HG02885 (cell line): ENCODE data around the gene PSMB4.
"Not testable (repeated sequence)": the region's sequence is repeated elsewhere in the genome, so short reads cannot be mapped to it uniquely, and the experiment has no call there.

Source experiments
- ATAC-seq: cut with Tn5 transposase; IDR thresholded peaks from one replicate; pipeline ENCODE4 v1.9.1; 2021; ENCODE audit warnings: mild to moderate bottlenecking; ENCODE audit not compliant: unreplicated experiment, poor library complexity

The PSMB4 gene

DNA sequence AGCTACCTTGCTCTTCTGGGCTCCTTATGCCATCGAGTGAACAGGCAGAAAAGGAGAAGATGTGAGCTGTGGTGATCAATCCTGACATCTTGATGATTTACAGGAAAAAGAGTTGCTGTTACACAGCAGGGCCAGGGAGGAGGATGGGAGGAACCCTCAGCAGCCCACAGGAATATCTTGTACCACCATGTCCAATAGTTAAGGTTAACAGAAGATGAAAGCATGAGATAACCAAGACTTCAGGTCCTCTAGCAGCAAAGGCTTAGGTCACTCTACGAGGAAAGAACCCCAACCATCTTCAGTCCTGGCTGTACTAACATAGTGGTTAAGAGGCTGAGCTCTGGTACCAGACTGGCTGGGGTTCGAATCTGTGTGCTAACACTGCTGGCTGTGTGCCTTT, 14.8 kb upstream of the PSMB4 start:
- ATAC-seq: no peak

DNA sequence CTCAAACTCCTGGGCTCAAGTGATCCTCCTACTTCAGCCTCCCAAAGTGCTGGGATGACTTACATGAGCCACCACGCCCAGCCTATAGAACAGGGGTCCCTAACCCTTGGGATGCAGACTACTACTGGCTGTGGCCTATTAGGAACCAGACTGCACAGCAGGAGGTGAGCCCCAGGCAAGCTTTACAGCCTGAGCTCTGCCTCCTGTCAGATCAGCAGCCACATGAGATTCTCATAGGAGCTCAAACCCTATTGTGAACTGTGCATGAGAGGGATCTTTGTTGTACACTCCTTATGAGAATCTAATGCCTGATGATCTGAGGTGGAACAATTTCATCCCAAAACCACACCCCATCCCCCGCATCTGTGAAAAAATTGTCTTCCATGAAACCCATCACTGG, 13.4 kb upstream of the PSMB4 start:
- no peak for ATAC-seq

DNA sequence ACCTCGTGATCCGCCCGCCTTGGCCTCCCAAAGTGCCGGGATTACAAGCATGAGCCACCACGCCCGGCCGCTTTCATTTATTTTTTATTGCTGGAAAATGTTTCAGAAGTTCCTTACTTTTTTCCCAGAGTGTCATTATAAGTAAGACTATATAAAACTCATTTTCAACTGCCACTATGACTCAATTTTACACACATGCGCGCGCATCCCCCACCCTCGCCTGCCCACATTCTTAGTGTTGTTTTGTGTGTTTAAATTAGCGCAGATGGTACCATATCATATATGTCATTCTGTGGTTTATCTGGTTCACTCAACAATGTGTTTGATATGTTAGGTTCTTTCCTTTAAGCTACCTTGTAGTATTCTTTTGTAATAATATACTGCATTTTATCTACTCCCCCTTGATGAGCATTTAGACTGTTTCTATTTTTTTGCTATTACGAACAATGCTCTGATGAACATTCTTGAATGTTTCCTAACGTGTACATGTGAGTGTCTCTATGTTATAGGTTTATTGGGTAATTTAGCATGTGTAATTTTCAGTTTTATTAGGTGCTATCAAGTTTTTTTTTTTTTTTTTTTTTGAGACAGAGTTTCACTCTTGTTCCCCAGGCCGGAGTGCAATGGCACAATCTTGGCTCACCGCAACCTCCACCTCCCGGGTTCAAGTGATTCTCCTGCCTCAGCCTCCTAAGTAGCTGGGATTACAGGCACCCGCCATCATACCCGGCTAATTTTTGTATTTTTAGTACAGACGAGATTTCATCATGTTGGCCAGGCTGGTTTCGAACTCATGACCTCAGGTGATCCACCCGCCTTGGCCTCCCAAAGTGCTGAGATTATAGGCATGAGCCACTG, 8.9 kb upstream of the PSMB4 start:
- ATAC-seq: not testable (repeated sequence)

DNA sequence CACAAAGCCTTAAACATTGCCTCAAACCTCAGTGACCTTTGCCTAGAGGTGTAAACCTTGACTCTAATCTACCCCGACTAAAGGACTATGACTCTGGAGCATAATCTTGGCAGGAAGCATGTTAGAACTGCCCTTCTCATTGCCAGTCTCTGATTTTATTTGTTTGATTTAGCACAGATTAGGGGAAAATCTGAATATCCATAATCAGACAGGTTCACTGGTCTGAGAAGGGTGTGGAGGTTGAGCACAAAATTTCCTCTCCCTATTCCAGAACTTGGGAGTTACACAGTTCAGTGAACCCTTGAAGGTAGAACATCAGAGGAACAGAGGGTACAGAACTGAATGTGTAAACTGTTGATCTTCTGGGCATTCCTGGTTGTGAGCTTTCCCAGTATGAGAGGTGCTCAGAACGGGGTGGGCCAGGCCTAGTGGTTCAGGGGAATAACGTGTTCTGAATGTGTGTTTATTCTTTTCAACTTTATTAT, 8.3 kb upstream of the PSMB4 start:
- ATAC-seq: no peak

DNA sequence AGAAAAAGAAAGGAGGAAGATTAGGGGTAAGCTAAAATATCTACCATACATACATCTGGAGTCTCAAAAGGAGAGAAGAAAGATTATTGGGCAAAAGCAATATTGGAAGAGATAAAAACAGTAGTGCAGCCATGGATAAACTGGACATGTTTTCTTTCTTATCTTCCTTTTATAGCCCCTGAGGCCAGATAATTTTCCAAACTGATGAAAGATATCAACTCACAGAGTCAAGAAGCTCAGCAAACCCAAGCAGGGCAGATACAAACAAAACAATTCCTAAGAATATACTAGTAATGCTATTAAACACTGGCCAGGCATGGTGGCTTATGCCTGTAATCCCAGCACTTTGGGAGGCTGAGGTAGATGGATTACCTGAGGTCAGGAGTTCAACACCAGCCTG, 5.8 kb upstream of the PSMB4 start:
- no peak for ATAC-seq

DNA sequence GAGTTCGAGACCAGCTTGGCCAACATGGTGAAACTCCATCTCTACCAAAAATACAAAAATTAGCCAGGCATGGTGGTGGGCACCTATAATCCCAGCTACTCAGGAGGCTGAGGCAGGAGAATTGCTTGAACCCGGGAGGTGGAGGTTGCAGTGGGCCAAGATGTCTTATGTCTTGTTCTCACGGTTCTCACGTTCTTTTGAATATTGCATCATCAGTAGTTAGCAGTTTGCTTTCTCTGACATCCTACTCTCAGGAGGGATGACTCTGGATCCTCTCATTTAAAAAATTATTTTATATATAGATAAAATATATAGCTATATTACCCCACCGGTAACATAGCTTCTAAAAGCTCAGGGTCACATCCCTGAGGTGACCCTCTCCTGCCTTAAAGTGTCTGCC, 3.1 kb upstream of the PSMB4 start:
- ATAC-seq: not testable (repeated sequence)

DNA sequence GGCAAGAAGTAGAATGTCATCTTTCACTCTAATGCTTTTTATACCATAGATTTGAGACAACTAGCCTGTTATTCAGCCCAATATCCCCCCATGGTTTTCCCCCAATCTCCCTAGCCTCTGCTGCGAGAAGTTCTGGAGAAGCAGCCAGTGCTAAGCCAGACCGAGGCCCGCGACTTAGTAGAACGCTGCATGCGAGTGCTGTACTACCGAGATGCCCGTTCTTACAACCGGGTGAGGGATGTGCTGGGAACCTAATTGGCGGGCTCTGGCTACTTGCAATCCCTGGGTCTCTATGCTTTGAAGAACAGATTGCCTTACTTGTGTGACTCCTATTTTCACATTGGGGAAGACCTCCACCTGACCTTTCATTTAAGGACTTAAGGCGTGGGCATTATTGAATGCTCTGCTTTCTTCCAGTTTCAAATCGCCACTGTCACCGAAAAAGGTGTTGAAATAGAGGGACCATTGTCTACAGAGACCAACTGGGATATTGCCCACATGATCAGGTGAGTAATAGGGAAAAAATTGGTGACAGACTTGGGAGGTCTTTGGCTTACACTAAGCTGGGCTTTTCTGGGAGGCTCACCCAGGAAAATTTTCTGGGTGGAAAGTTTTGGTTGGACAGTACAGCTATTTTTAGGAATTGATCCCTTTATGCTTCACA, 1.9 kb downstream of the PSMB4 start:
- ATAC-seq: no peak

DNA sequence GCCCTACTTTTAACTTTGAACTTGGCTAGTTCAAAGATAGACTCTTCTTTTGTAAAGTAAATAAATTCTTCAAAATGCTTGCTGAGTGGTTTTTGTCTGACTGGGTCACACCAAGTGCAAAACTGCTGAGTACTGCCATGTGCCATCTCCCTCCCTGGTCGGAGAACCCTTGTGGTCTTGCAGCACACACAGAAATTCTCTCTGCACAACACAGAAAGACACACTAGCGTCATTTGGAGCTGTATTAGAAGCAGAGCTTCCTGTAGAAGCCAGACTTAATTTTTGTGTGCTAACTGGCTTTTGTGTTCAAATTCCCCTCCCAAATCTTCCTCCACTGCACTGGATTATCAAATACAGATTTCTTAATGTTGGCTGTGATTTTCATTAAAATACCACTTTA, 2.5 kb downstream of the PSMB4 start:
- no peak for ATAC-seq

DNA sequence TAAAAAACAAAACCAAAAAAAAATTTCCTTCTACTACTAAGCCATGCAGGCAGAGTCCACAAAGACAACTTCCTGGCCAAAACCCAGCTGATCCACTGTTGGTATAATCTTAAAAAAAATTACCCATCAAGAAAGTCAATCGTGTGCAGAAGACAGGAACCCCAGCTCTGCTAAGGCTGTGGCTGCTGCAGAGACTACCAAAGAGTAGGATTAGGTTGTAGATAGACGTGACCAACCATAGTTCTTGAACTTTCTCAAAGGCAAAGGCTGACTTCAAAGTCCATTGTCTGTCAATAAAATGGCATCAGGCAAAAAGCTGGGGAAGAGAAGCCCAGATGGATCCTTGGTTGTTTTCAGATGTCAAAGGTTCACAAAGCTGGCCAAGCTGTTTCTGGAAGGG, 3.4 kb downstream of the PSMB4 start:
- no peak for ATAC-seq

DNA sequence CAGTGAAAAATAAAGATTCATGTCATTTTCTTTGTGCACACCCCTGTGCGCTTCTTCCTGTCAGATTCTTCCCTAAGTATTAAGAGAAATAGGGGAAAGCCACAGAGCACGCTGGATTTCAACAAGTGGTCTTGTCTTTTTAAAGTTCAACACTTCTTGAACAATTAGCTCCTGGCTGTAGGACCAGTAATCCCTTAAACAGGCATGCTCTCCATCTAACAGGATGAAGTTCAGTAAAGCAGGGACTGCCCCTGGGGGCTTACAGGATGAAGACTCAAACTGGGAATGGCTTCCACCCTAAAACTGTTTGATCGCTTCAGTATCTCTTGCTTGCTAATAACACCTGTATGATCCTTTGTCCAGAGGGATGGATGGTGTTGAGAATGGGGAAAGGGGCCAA, 4.2 kb downstream of the PSMB4 start:
- ATAC-seq: no peak

DNA sequence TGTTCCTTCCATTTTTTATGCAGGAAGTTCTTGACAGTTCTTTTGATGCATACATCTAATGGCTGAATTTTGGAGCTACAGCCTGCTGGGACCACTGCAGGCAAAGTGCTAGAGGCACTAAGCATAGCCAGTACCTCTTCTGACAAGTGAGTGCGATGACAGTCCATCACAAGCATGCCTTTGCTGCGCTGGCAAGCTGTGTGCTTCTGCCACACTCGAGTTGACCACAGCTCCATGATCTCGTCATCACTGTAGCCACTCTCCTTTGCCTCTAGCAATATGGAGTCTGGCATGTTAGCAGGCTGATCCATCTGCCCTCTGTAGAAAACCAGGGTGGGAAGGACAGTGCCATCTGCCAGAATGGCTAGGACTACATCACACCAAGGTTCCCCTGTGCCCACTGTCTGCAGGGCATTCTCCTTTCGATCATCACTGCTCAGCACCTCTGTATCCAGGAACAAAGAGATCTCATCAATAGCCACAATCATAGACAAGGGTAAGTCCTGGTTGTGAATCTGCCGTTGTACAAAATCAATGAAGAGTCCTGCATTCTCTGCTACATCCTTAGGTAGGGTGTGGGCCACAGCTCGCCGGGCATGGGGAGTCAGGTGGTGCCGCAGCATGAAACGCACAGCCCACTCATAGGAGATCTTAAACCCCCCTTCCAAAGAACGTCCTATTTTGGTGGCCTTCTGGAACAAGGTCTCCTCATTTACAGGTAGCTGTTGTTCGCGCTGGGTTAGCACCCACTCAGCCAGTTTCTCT, 6.0 kb downstream of the PSMB4 start:
- no peak for ATAC-seq

DNA sequence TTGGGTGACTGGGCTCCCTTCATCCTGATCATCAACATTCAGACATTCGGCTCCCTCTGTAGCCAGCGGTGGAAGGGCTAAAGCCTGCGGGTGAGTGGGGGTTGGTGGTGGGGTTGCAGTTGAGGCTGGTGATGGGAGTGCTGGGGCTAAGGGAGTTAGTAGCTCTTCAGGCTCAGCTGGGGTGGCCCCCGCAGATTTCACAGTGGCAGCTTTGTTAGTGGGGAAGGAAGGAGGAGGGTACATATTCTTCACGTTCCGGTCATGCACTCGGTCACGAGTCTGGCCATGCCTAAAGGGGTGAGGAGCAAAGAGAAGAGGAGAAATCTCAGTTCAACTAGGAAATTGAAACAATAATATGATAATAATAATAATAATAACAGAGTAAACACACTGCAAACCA, 6.8 kb downstream of the PSMB4 start:
- no peak for ATAC-seq

DNA sequence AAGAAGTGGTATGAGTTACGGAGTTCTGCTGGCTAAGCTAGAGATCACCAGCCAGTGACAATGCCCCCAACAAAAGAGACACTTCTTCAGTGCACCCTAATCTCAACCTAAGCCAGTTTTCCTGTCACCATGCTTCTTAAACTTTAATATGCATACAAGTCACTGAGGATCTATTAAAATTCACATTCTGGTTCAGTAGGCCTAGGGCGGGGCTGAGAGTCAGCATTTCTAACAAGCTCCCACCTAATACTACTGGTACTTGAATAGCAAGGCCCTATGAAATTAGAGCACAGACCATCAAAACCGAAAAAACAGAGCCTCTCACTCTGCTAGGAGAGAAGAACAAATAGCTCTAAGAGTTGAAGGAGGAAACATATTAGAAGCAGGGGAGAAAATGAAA, 7.9 kb downstream of the PSMB4 start:
- ATAC-seq: no peak

DNA sequence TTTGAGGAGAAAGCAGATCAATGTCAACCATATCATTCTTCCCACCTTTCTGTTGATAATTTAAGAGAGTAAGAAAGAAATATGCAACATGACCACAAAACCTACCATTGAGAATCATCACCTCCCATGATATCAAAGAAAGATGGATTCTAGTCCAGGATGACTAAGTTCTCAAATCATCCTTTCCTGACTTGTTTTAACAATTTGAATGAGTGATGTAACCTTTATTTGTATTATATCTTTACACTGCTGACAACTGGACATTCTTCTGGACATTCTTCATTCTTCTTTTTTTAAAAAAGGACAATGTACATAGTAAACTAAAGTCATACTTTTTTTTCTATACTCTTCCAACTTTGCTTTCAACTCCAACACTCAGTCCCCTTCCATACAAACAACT, 9.5 kb downstream of the PSMB4 start:
- no peak for ATAC-seq

DNA sequence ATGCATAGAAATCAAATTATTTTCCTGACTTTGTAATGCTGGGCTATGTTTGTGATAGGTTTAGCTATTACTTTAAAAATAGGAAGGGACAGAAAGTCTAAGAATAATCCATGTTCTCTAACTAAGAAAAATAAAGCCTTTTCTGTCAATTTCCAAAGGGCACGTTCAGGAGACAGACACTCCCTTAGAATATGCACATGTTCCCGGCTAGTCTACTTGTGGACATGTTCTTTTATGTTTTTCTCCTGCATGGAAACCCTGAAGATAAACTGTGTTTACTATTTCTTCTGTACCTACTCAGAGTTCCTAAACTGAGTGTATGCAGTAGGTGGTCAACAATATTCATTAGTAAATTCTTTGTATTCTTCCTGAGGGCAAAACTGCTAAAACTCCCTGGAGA, 12.5 kb downstream of the PSMB4 start:
- ATAC-seq: no peak

DNA sequence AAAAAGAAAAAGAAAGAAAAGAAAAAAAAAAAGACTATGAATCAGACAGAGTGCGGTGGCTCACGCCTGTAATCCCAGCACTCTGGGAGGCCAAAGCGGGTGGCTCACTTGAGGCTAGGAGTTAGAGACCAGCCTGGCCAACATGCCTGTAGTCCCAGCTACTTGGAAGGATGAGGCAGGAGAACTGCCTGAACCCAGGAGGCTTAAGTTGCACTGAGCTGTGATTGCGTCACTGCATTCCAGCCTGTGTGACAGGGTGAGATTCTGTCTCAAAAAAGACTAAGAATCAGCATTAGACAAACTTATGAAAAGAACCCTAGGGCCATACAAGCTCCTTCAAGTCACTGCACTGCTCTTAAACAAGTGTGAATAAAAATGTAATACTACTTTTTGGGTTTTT, 16.9 kb downstream of the PSMB4 start:
- ATAC-seq: no peak

DNA sequence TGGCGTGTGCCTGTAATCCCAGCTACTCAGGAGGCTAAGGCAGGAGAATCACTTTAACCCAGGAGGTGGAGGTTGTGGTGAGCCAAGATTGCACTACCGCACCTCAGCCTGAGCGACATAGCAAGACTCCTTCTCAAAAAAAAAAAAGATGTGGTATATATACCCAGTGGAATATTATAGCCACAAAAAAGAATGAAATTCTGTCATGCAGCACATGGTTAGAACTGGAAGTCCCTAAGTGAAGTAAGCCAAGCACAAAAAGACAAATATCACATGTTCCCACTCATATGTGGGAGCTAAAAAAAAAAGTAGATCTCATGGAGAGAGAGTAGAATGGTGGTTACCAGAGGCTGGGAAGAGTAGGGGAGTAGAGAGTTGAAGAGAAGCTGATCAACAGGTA, 18.7 kb downstream of the PSMB4 start:
- no peak for ATAC-seq

DNA sequence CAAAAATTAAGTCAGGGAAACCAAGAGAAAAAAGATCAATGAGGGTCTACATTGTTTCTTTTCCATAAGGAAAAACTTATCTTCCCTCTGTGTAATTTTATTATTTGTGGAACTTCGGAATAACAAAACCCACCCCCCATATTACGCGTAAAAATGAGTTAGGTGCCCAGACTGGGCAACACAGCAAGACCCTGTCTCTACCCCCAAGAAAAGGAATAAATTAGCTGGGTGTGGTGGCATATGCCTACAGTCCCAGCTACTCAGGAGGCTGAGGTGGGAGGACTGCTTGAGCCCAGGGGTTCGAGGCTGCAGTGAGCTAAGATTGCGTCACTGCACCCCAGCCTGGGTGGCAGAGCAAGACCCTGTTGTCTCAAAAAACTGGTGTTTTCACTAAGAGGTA, 20.4 kb downstream of the PSMB4 start:
- no peak for ATAC-seq

DNA sequence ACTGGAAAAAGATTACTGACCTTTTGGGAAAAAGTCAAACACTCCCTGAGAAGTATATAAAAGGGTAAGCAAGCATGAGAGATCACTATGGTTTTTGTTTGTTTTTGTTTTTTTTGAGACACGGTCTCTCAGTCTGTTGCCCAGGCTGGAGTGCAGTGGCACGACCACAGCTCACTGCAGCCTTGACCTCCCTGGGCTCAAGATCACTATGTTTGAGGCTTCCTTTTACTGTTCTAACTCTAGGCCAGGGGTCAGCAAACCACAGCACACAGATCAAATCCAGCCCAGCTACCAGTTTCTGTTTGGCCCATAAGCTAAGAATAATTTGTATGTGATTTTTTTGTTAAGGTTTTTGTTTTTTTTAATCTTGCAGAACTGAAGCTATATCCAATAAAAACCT, 25.7 kb downstream of the PSMB4 start:
- no peak for ATAC-seq

DNA sequence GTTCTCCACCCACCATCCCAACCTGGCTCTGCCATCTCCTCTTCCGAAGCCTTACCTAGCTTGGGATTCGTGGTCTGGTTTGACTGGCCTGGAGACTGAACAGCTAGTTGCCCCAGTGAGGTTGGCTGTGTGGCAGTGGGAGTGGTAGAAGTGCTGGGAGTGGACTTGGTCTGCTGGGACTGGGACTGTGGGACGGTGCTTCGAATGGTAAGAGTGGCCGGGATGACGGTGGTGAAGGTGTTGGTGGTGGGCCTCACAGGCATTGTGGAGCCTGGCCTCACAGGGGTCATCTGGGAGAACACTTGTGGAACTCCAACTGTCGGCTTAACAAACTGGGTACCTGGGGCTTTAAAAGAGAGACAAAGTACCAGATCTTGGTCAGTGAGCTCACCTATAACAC, 28.7 kb downstream of the PSMB4 start:
- ATAC-seq: no peak

DNA sequence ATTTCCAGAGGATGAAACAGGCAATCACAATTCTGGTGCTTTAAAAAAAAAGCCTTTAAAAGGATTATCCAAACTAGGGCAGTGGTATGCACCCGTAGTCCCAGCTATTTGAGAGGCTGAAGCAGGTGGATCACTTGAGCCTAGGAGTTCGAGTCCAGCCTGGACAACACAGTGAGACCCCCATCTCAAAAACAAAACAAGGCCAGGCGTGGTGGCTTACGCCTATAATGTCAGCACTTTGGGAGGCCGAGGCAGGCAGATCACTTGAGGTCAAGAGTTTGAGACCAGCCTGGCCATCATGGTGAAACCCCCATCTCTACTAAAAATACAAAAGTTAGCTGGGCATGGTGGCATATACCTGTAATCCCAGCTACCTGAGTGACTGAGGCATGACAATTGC, 34.5 kb downstream of the PSMB4 start:
- ATAC-seq: not testable (repeated sequence)
